HG03520 (cell line): ENCODE data around the gene TNFAIP1.

ENCODE experiments used
- ATAC-seq: cut with Tn5 transposase; IDR thresholded peaks from one replicate; pipeline ENCODE4 v1.9.1; 2021; ENCODE audit warnings: mild to moderate bottlenecking, moderate library complexity; ENCODE audit not compliant: unreplicated experiment

The TNFAIP1 gene

DNA sequence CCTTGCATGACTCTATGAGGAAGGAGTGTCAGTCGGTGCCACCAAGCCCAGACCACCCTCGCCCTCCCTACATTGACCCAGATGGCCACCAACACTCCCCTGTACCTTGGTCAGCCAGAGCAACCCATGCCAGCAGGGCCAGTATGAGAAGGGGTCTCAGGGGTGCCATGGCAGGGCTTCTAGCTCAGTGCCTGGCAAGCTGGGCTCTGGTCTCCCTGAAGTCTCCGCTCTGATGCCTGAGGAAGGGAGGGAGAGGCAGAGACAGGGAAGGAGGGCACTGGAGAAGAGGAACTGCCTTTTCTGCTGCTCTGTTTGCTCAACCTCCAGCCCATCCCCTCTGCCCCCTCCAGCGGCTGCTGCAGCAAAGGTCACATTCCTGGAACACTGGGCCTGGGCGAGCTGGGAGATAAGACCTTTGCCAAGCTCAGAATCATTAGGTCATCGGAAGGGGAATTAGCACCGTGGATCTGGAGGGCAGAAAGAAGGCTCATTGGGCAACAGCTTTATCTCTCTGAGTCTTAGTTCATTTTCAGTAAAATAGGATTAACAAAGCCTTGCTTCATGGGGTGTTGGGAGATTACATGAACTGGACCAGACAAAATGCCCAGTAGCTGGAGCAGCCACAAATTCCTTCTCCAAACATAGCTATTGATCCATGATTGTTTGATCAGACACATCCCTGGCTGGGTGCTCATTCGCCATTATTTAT, 34.6 kb downstream of the TNFAIP1 start, which contains the start of gene VTN:
TSS of gene VTN (minus strand) at position 273 of the 709 bp plus-strand sequence. CDS start at position 169, 104 bp downstream.
- no peak for ATAC-seq

DNA sequence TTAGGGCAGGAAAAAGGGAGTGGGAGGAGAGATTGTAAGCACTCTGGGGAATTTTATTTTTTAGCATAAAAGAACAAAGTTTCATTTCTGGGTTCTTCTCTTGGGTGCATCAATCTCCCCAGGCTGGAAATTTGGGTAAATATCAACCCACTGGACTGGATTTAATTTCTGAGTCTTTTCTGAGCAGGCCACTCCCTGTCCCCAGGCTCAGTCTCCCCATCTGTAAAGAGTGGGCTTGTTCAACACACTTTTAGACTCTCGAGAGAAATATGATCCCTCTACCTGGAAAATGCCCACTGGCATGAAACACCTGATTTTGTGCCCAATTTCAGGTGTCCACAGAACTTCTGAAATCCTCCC, 35.2 kb downstream of the TNFAIP1 start:
- no peak for ATAC-seq

GRCh38 chr17:28371245-28372202, 36.0 kb downstream of the TNFAIP1 start, which contains the start of gene SARM1:
TSS of gene SARM1 (plus strand) at chr17:28371694. CDS start at chr17:28372033, 339 bp downstream.
- peak; percentile 75 for ATAC-seq

DNA sequence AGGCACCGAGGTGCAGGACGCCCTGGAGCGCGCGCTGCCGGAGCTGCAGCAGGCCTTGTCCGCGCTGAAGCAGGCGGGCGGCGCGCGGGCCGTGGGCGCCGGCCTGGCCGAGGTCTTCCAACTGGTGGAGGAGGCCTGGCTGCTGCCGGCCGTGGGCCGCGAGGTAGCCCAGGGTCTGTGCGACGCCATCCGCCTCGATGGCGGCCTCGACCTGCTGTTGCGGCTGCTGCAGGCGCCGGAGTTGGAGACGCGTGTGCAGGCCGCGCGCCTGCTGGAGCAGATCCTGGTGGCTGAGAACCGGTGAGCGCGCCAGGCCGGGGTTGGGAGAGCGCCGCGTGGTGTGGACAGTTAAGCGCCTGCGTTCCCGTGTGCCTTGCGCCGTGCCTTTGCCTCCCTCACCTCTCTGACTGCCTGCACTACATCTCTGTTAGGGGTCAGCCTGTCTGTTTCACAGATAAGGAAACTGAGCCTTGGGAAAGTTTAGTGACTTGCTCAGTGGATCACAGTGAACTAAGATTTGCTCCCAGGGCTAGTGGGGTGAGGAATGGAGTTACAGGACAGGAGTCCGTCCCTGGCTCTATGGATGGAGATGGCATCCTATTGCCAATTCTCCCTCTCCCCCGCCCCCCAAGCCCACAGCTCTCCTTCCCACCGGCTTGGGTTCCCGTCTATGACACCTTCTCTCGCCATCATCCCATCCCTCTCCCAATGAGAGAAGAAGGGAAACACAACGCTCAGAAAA, 36.8 kb downstream of the TNFAIP1 start:
- ATAC-seq = no peak

- no peak for ATAC-seq
Observed at GRCh38 chr17:28372945-28373274, 37.3 kb downstream of the TNFAIP1 start.

- ATAC-seq = no peak
Observed at GRCh38 chr17:28379814-28380801, 44.5 kb downstream of the TNFAIP1 start.

- ATAC-seq = no peak
Observed at GRCh38 chr17:28381141-28381825, 45.7 kb downstream of the TNFAIP1 start.

DNA sequence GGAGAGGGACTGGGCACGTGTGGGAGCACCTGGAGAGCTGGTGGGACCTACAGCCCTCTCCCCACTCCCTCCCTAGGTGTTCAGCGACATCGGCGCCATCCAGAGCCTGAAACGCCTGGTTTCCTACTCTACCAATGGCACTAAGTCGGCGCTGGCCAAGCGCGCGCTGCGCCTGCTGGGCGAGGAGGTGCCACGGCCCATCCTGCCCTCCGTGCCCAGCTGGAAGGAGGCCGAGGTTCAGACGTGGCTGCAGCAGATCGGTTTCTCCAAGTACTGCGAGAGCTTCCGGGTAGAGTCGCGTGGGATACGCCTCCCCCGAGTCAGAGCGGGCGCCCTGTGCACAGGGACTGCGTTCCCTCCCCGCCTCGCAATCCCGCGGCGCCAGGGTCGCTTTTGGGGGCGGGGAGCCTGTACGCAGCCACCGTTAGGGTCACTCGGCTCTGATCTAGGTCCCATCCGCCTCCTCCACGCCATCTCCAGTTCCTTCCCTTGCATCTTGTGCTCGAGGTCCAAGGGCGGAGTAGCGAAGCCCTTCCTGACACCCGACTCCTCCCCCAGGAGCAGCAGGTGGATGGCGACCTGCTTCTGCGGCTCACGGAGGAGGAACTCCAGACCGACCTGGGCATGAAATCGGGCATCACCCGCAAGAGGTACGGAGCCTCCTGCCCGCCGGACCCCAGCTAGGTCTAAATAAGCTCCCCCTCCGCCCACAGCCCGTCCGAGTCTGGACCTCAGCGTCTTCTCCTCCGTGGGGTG, 48.9 kb downstream of the TNFAIP1 start:
- ATAC-seq = peak; percentile 51

DNA sequence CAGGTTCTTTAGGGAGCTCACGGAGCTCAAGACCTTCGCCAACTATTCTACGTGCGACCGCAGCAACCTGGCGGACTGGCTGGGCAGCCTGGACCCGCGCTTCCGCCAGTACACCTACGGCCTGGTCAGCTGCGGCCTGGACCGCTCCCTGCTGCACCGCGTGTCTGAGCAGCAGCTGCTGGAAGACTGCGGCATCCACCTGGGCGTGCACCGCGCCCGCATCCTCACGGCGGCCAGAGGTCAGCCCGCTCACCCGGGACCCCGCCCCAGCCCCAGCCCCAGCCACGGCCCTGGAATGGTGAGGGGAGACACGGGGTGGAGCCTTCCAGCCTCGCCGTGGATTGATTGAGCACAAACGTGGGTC, 49.5 kb downstream of the TNFAIP1 start:
- no peak for ATAC-seq

DNA sequence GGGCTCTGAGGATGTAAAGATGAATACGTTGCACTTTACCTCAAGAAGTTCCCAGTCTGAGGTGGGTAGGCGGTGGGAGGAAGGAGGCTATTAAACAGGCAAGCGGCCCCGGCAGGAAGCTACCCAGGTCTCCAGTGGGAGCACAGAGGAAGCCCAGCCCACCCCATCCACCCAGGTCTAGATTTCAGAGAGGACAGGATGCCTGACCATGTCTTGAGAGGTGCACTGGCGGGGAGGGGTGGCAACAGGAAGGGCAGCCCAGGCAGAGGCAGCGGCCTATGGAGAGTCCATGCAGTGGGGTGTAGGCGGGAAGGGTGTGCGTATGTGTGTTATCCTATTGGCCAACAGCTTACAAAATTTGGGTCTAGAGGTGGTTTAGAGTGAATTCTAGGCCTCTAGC, 49.8 kb downstream of the TNFAIP1 start:
- ATAC-seq = no peak

- no peak for ATAC-seq
Observed at GRCh38 chr17:28386391-28386790, 50.8 kb downstream of the TNFAIP1 start.

- ATAC-seq = no peak
Observed at GRCh38 chr17:28388106-28388505, 52.5 kb downstream of the TNFAIP1 start.

- no peak for ATAC-seq
Observed at GRCh38 chr17:28390141-28390540, 54.6 kb downstream of the TNFAIP1 start.

DNA sequence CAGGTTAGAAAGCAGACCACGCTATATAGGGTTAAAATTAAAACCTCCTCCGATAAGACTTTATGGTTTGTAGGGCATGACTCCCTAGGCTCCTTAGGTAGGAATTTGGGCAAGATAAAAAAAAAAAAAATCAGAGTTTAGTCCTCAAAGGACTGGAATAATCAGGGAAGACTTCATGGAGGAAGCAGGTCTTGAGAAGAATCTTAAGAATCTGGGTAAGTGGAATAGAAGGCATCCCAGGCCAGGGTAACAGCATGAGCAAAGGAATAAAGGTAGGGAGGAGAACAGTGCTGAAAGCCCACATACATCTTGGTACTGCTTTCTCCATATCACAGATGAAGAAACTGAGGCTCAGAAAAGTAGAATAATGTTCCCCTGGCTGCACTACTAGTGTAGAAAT, 55.0 kb downstream of the TNFAIP1 start:
- no peak for ATAC-seq

DNA sequence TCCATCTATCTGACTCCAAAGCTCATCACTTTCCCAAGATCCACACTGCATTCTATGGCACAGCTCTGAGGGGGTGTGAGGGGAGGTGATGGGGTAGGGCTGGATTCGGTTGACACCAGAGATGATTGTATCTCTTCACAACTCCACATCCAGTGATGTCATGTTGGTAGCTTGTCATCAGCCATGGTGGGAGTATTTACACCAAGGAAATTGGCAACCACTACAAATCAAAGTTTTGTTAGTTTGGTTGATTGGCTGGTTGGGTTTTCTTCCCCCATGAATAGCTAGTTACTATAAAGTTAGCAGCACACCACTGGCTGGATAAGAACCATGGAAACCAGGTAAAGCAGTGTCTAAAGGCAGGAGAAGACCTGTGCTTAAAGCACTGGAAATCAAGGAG, 55.4 kb downstream of the TNFAIP1 start:
- no peak for ATAC-seq

DNA sequence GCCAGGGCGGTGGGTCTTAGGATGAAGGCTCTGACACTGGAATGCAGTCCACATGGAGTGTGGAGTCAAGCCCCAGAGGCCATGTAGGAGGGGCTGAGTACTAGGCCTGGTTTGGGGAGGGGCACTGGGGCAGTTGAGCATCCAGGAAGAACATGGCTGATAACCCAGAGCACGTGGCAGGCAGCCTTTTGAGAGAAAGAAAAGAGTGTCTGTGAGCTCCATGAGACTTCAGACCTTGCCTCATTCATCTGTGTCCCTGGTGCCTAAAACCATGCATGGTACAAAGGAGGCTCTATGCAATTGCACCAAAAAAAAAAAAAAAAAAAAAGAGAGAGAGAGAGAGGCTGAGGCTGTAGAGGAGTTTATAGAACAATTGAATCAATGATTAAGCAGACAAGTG, 55.8 kb downstream of the TNFAIP1 start:
- no peak for ATAC-seq

GRCh38 chr17:28392491-28392890, 56.9 kb downstream of the TNFAIP1 start:
- ATAC-seq = no peak

GRCh38 chr17:28394337-28395116, 59.0 kb downstream of the TNFAIP1 start:
- no peak for ATAC-seq
